ENCODE data around the gene SP1.

DNA sequence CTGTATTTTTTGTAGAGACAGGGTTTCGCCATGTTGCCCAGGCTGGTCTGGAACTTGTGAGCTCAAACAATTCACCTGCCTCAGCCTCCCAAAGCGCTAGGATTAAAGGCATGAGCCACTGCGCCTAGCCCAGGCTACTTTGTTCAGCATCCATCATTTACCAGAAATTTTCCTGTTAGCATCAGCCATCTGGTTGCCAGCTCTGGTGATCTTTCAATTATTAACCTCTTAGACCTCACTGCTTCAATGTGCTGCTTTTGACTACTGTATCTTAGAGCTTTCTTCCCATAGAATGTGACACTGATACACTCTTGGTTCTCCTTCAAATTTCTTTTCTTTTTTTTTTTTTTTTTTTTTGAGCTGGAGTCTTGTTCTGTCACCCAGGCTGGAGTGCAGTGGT lies 38.2 kb downstream of the SP1 start:
- no peak for TF ChIP-seq GATA3 (IDR thresholded peaks at IDR 0.05; ENCODE audit: low read depth, low read length)
- no peak for TF ChIP-seq GATA2 (IDR thresholded peaks at IDR 0.05; ENCODE audit: low read depth, low read length)

All from SH-SY5Y (cell line).